Measurements from ENCODE around the gene HTR3D. TPM values are rescaled to one million over a fixed set of nuclear protein-coding genes. Genes with fewer than 3 reads are reported as not detected.
"Not testable (repeated sequence)": the region's sequence is repeated elsewhere in the genome, so short reads cannot be mapped to it uniquely, and the experiment has no call there.

Gene HTR3D
- total RNA-seq, 4 donors from 2014 or later = not detected

GRCh38 chr3:184018424-184018973 is 13.0 kb upstream of the HTR3D start:
- Histone ChIP-seq H3K4me1 (peaks cover 0 to 32% (median 9%) of the 10 kb centered on the region in 3 donors), H3K9me3 (no peaks in the 10 kb centered on the region), H3K27me3 (no peaks in the 10 kb centered on the region), H3K27ac (peak overlapping the region in 3 of 4 donors; percentile 81 to 88 (median 84)), H3K36me3 (peaks cover 0 to 8% of the 10 kb centered on the region in 2 donors), H3K4me3 (peak overlapping the region; percentile 80 to 99)
- no peak for ATAC-seq
- 73 to 84% methylated on average over 5 to 14 of the region's 21 CpGs for WGBS, 2 donors (ENCODE audit: low coverage in 1 of 2)
- TF ChIP-seq EP300 (IDR thresholded peaks at IDR 0.05) (no peak), POLR2A (IDR thresholded peaks at IDR 0.05) (no peak), POLR2AphosphoS5 (IDR thresholded peaks at IDR 0.05) (no peak), CTCF (IDR thresholded peaks at IDR 0.05) (no peak)

- no peaks in the 10 kb centered on the region for H3K27me3 ChIP-seq
- ATAC-seq = no peak
- peaks cover 0 to 6% (median 0%) of the 10 kb centered on the region in 3 donors for H3K4me1 ChIP-seq
- TF ChIP-seq POLR2A (IDR thresholded peaks at IDR 0.05) (no peak), POLR2AphosphoS5 (IDR thresholded peaks at IDR 0.05) (no peak), CTCF (IDR thresholded peaks at IDR 0.05) (no peak), EP300 (IDR thresholded peaks at IDR 0.05) (no peak)
- H3K9me3 ChIP-seq = no peaks in the 10 kb centered on the region
- H3K27ac ChIP-seq = no peak overlapping the region
- no peak overlapping the region for H3K4me3 ChIP-seq
- H3K36me3 ChIP-seq = no peaks in the 10 kb centered on the region
- 0 to 28% methylated on average over 1 to 5 of the region's 7 CpGs for WGBS, 2 donors (ENCODE audit: low coverage in 1 of 2)
These were observed 9.2 kb upstream of the HTR3D start for GRCh38 chr3:184022323-184022722.

- H3K27me3 ChIP-seq, ATAC-seq, H3K36me3 ChIP-seq, H3K27ac ChIP-seq, H3K9me3 ChIP-seq, H3K4me1 ChIP-seq, H3K4me3 ChIP-seq: not testable (repeated sequence)
- 45 to 54% methylated on average over 5 of the region's 5 CpGs for WGBS, 2 donors (ENCODE audit: low coverage in 1 of 2)
These were observed 6.3 kb upstream of the HTR3D start for GRCh38 chr3:184025256-184025655.

GRCh38 chr3:184028275-184028890 is 3.2 kb upstream of the HTR3D start:
- H3K27me3 ChIP-seq, ATAC-seq, H3K4me3 ChIP-seq, H3K4me1 ChIP-seq, H3K36me3 ChIP-seq, H3K9me3 ChIP-seq, H3K27ac ChIP-seq: not testable (repeated sequence)
- WGBS, 2 donors (ENCODE audit: low coverage in 1 of 2) = 89 to 90% methylated on average over 1 of the region's 1 CpG

- WGBS, 2 donors (ENCODE audit: low coverage in 1 of 2) = 60 to 79% methylated on average over 2 of the region's 2 CpGs
- H3K4me3 ChIP-seq = no peak overlapping the region
- no peaks in the 10 kb centered on the region for H3K9me3 ChIP-seq
- no peaks in the 10 kb centered on the region for H3K36me3 ChIP-seq
- no peak for TF ChIP-seq POLR2A (IDR thresholded peaks at IDR 0.05)
- TF ChIP-seq CTCF (IDR thresholded peaks at IDR 0.05) = no peak
- no peak for TF ChIP-seq POLR2AphosphoS5 (IDR thresholded peaks at IDR 0.05)
- TF ChIP-seq EP300 (IDR thresholded peaks at IDR 0.05) = no peak
- no peaks in the 10 kb centered on the region for H3K4me1 ChIP-seq
- H3K27me3 ChIP-seq = no peaks in the 10 kb centered on the region
- no peak overlapping the region for H3K27ac ChIP-seq
- ATAC-seq = no peak
These were observed 2.1 kb upstream of the HTR3D start for GRCh38 chr3:184029443-184029842.

GRCh38 chr3:184030536-184030935 is 1.0 kb upstream of the HTR3D start:
- H3K27ac ChIP-seq = no peak overlapping the region
- no peaks in the 10 kb centered on the region for H3K36me3 ChIP-seq
- no peak for TF ChIP-seq POLR2AphosphoS5 (IDR thresholded peaks at IDR 0.05)
- no peak for TF ChIP-seq POLR2A (IDR thresholded peaks at IDR 0.05)
- TF ChIP-seq CTCF (IDR thresholded peaks at IDR 0.05) = no peak
- TF ChIP-seq EP300 (IDR thresholded peaks at IDR 0.05) = no peak
- no peaks in the 10 kb centered on the region for H3K27me3 ChIP-seq
- ATAC-seq = no peak
- WGBS, 2 donors (ENCODE audit: low coverage in 1 of 2) = no CpG with 5 or more reads among the region's 3 CpGs
- H3K9me3 ChIP-seq = no peaks in the 10 kb centered on the region
- no peaks in the 10 kb centered on the region for H3K4me1 ChIP-seq
- no peak overlapping the region for H3K4me3 ChIP-seq
